GM18858 (cell line): ENCODE data around the gene BIRC7.
"Not testable (repeated sequence)": the region's sequence is repeated elsewhere in the genome, so short reads cannot be mapped to it uniquely, and the experiment has no call there.

Experiments used
- ATAC-seq: cut with Tn5 transposase; IDR thresholded peaks from one replicate; pipeline ENCODE4 v1.9.1; 2021; ENCODE audit not compliant: unreplicated experiment

The BIRC7 gene

GRCh38 chr20:63246490-63247288 is 11.0 kb downstream of the BIRC7 start:
- ATAC-seq = no peak

- ATAC-seq = no peak
Measured at GRCh38 chr20:63247671-63248228, 12.0 kb downstream of the BIRC7 start.

- ATAC-seq = no peak
Measured at GRCh38 chr20:63248835-63249591, 13.3 kb downstream of the BIRC7 start.

GRCh38 chr20:63249891-63250290 is 14.2 kb downstream of the BIRC7 start:
- no peak for ATAC-seq

GRCh38 chr20:63251350-63251749 is 15.6 kb downstream of the BIRC7 start:
- ATAC-seq = not testable (repeated sequence)

- no peak for ATAC-seq
Measured at GRCh38 chr20:63252284-63252711, 16.6 kb downstream of the BIRC7 start.

GRCh38 chr20:63253065-63253437 is 17.3 kb downstream of the BIRC7 start:
- no peak for ATAC-seq

- no peak for ATAC-seq
Measured at GRCh38 chr20:63253438-63254231, 17.9 kb downstream of the BIRC7 start.

GRCh38 chr20:63254232-63254605 is 18.5 kb downstream of the BIRC7 start, which contains the start of gene NKAIN4:
TSS of gene NKAIN4 (minus strand) at chr20:63254463. CDS start at chr20:63254450, 13 bp downstream.
- no peak for ATAC-seq

- no peak for ATAC-seq
Measured at GRCh38 chr20:63254606-63255384, 19.1 kb downstream of the BIRC7 start.

GRCh38 chr20:63255931-63256704 is 20.4 kb downstream of the BIRC7 start:
- ATAC-seq = no peak

- no peak for ATAC-seq
Measured at GRCh38 chr20:63256954-63257353, 21.2 kb downstream of the BIRC7 start.

- ATAC-seq = no peak
Measured at GRCh38 chr20:63257629-63258028, 21.9 kb downstream of the BIRC7 start.

- ATAC-seq = no peak
Measured at GRCh38 chr20:63258781-63259180, 23.1 kb downstream of the BIRC7 start.

GRCh38 chr20:63259734-63260460 is 24.2 kb downstream of the BIRC7 start:
- no peak for ATAC-seq

- no peak for ATAC-seq
Measured at GRCh38 chr20:63260521-63260920, 24.8 kb downstream of the BIRC7 start.

- ATAC-seq = no peak
Measured at GRCh38 chr20:63261060-63261794, 25.5 kb downstream of the BIRC7 start.
